Right ventricle myocardium inferior (tissue), 1 donor: ENCODE results near the gene CD58. TPM values are rescaled to one million over a fixed set of nuclear protein-coding genes. Genes with fewer than 3 reads are reported as not detected.
A peak's percentile ranks its signal among the peaks of the same experiment; 100 is the strongest.

ENCODE experiments used
- ATAC-seq: fragments of 200-7000 bp; cut with Tn5 transposase; one replicate; pipeline ENCODE4 v1.9.1; 2020; ENCODE audit warnings: mild to moderate bottlenecking, moderate library complexity
- DNase-seq: peaks from one replicate; pipeline ENCODE4 v3.0.0; 2021; ENCODE audit errors: missing footprints
- intact Hi-C: fragments of 100-400 bp; cut with DNase I; formaldehyde crosslinking; loops from one replicate; pipeline ENCODE4 v1.11.0; 2022
- total RNA-seq: library from RNA; stranded (reverse); fragmentation: NEBNext Ultra II Directional; extraction: Animal tissue kit (Norgen Biotek cat#: 25700); gene quantifications from one replicate; pipeline ENCODE4 v1.2.1, GENCODE V29; 2021
- donor health status: DM: no; HTN: yes; CAD: no; lungs with severe emphysema.

The CD58 gene
- total RNA-seq, 1 donor from 2014 or later, result 30.1 TPM

DNA sequence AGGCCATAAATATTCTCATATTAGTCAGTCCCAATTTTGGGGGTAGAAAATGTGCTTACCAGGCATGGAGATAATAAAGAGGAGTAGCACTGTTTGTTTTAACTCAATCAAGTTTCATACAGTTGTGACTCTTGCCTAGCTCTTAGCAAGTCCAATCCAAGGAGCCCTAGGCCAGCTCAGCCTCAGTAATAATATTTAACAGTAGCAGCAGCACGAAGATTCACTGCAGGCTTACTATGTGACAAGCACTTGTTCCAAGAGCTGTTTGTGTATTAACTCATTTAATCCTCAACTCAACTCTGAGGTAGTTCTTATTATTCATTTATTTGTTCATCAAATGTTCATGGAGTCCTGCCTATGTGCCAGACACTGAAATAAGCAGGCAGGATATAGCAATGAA, 12.3 kb downstream of the CD58 start:
- intact Hi-C loops, result no loop called here
- no peak for ATAC-seq
- DNase-seq, result no peak

DNA sequence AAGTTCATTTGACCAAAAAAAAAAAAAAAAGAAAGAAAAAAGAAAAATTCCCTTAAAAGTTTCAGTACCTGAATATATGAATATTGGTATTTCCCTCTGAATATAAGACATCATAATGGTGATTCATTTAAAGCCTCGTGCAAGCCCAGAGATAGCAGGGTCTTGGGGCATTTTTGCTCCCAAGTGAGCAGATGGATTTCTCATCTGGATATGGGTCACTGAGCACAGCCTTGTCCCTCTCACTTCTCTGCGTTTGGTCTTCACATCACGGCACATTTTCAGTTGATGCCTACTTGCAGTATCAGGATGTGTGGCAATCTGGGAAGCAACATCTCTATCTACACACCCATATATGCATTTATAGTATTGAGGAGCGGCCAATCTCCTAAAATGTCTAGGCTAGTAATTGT, 12.7 kb downstream of the CD58 start:
- no peak for ATAC-seq
- DNase-seq, result no peak
- intact Hi-C loops, result no loop called here

DNA sequence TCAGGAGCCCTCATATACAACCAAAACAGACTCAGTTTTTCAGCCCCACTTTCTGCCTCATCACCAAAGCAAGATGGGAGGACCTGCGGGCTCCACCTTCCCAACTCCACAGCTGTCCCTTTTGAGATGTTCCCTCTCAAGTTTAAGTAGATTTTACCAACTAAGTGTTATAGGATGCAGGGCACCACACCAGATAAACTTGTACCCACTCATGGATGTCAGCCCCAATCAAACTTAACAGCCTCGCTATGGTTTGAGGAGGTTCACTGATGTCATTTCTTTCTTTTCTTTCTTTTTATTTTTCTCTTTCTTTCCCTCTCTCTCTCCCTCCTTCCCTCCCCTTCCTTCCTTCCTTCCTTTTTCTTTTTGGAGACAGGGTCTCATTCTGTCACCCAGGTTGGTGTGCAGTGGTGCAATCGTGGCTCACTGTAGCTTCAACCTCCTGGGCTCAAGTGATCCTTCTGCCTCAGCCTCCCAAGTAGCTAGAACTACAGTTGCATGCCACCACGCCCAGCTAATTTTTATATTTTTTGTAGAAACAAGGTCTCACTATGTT, 13.4 kb downstream of the CD58 start:
- no peak for DNase-seq
- intact Hi-C loops, result no loop called here
- ATAC-seq, result no peak

DNA sequence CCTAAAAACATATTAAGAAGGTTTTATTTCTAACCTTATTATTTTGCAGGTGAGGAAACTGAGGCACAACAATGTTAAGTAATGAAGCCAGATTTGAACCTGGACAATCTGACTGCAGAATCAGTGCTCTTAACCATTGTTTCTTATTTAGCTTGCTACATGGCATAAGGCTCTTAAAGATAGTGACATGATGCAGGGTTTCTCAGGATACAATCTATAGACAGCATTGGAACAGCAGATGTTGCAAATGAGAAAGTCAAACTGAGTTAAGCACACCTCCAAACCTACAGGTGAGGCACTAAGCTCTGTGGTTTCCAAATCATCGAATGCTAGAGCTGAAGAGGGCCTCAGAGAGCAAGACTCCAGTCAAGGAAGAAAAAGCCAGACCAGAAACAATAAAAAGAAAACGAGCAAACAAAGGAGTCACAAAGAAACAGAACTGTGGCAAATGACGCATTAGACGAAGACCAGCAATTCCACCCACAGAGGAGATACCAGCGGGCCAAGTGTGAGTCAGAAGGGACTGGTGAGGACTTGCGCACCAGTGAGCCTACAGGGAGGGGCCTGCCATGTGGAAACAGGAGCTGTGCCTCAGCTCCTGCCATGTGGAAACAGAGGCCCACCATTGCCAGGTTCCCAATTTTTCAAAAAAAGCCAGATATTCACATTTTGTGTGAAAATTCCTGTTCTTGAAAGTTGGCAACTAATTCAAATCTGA, 14.4 kb downstream of the CD58 start:
- ATAC-seq (peak; percentile 79), DNase-seq (no peak)
- intact Hi-C loops, result no loop called here

DNA sequence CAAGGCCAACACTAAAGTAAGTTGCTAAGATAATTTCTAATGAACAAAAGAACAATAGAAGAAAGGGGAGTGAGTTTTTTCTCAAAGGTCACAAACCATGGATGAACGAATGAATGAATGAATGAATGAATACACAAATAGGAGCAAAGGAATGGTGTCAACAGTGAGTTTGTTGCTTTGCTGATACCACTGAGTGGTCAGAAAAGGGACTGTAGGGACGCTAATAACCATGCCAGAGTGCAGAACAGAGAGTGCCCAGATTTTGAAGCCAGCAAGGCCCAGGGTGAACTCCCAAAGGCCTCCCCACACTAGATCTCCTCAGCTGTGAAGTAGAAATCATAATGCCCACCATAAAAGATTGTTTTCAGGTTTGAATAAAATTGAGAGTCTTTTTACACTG, 15.9 kb downstream of the CD58 start:
- peak; percentile 58 for ATAC-seq
- intact Hi-C loops, result no loop called here
- DNase-seq, result no peak

DNA sequence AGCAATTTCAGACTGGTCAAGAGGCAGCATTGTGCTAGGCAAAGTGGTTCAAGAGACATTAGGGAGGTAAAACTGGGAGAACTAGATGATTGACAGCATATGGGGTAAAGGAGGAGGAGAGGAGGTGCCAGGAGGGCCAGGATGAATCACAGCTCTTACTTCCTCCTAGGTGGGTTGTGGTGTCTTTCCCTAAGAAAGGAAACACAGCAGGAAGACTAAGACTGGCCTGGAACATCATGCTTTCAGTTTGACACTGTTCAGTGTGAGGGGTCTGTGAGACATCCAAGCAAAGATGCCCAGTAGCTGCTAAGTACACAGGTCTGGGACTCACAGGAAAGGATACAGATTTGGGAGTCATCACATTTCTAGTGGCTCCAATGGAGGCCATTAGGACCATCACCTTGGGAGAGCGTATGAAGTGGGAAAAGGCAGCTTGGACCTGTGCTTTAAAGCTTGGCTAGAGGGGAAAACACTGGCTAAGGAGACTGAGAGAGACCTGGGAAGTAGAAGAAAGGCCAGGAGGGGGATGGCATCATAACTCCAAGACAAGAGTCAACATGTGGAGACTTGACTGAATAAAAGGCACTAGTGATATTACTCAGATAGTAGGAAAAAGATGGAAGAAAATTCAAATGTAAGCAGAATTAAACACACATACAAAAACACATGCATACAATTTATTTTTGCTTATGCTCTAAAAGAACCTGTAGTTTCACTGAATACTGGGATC, 17.3 kb downstream of the CD58 start:
- ATAC-seq (no peak), DNase-seq (no peak)
- intact Hi-C loops, result no loop called here

DNA sequence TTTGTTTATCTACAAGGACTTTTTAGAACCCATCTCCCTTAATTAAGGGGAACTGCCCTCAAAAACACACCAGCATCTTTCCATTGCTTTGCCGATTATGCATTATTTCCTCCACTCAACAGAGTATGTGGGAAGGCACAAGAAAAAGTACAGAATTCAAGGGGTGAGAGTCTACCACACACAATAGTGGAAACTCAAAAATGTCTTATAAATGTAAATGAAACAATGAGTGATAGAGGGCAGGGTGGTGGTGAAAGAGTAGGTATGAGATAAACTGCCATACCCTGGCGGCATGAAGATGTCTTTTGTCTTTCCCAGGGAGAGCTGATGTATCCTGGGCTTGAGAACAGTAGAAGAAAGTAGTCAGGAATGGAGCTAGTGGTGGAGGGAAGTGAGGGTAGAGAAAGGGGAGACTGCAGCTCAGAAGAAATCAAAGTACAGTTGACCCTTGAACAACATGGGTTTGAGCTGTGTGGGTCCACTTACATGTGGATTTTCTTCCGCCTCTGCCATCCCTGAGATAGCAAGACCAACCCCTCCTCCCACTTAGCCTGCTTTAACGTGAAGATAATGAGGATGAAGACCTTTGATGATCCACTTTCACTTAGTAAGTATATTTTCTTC, 24.4 kb downstream of the CD58 start:
- intact Hi-C loops, result no loop called here
- DNase-seq, result no peak
- no peak for ATAC-seq

DNA sequence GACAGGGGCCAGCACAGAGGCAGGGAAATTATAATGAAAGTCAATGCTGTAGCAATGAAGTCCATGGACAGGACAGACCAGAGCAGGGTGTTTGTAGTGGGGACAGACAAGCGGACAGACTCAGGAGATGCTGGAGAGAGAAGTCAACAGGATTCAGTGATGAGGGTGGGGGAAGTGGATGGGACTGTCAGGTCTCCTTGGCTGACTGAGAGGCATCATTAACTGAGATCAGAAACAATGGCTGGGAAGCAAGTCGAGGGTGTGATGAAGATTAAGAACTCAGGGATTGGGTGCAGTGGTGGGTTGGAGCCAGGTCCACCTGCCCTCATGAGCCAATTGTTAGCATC, 25.5 kb downstream of the CD58 start:
- intact Hi-C loops, result no loop called here
- ATAC-seq, result no peak
- DNase-seq, result no peak

DNA sequence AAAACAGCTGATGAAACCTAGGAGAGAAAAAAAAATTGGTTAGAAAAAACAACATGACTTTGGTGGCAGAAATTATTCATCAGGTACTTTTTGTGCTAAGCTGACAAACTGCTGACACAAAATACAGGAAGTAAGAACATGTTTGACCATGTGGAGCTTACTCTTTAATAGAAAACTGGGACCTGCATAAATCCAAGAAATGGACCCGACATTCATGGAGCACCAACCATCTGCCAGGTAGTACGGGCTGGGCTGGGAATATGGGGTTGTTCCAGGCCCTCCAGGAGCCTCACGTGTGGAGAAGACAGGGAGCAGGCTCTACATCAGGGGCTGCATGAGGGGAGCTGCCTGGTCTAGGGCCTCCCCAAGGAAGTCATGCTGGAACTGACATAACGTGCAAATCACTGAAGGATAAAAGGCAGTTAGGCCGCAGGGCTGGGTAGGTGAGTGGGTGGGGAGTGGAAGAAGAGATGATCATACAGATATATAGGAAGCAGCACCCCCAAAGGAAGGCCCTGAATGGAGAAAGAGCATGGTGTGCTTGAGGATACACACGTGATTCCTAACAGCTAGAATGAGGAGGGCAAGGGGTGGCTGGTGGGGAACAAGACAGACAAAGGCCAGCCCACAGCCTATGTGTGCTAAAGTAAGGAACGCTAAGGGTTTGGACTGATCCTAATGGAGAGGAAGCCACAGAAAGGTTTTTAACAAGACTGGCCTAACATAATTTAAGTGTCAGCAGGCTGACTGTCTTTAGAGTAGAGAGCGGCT, 26.1 kb downstream of the CD58 start:
- intact Hi-C loops, result no loop called here
- ATAC-seq, result no peak
- no peak for DNase-seq

DNA sequence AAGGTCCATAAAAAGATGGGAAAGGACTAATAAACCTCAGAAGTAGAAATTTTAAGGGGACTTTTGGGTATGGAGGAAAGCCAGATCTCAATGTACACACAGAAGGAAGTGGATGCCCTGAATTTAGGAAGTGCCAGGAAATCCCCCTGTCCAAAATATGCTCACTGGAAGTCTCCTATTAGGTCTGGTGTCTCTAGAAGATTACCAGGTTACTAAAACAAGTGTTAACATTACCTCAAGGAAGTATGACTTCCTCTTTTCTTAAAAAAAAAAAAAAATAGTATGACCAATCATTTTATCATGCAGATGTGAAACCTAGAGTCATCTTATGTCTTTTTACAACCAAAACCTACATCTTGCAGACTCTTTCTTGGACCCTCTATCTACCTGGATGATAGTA, 30.7 kb downstream of the CD58 start:
- intact Hi-C loops, result no loop called here
- ATAC-seq (no peak), DNase-seq (no peak)

DNA sequence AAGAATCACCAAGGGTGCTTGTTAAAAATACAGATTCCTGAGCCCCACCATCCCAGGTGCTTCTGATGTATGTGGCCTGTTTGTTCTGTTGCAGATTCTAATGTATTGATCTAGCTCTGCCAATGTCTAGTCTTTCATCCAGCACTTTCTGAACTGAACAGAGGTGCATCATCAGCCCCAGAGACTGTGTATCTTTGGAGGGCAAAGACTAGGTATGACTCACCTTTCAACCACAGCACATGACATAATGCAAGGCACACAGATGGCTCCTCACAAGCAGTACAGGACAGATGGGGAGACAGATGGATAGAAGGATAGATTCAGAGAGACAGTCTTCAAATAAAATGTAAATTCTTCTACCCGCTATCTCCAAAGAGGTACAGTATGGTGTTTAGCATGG, 32.3 kb downstream of the CD58 start:
- no peak for DNase-seq
- ATAC-seq, result no peak
- intact Hi-C loops, result no loop called here

DNA sequence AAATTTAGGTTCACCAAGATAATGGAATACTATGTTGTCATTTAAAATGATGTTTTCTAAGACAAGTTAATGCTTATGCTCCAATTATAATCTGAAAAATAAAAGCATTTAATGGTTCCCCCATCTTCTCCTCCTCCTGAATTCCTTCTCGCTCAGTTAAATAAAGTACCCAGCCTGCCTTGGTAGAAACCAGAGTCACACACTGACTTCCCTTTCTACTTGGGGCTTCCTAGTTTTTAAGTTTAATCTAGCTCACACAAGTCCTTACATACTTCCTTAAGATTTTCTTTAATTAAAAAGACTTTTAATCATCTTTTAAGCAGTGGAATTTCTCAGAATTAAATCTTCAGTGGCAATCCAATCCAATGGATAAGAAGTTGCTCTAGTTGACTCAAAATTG, 32.9 kb downstream of the CD58 start:
- intact Hi-C loops, result no loop called here
- DNase-seq, result no peak
- no peak for ATAC-seq

DNA sequence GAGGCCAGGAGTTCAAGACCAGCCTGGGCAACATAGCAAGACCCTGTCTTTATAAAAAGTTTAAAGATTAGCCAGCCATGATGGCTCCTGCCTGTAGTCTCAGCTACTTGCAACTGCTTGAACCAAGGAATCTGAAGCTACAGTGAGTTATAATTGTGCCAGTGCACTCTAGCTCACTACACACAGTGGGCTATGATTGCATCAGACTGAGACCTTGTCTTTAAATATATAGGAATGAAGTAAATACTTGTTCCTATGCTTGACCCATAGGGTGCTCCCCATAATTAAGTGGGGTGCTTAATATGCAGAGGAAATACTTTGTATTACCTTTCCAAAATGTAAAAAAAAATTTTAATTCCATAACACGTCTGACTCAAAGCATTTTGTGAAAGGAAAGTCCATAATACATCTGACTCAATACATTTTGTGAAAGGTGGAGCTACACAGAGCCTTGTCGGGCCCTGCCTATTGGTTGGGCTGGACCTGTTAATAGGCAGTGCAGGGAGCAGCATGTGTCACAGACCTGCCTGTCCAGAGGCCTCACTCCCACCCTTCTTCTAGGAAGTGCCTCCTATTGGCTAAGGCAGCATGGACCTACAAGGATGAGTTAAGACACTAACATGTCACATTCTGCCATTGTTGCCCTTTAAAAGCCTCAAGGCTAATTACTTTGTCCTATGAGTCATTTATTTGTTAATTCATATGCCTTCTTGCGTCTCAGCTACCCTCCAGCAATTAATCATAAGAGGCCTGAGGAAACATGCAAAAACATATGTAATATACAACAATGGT, 33.6 kb downstream of the CD58 start:
- no peak for ATAC-seq
- intact Hi-C loops, result no loop called here
- no peak for DNase-seq

DNA sequence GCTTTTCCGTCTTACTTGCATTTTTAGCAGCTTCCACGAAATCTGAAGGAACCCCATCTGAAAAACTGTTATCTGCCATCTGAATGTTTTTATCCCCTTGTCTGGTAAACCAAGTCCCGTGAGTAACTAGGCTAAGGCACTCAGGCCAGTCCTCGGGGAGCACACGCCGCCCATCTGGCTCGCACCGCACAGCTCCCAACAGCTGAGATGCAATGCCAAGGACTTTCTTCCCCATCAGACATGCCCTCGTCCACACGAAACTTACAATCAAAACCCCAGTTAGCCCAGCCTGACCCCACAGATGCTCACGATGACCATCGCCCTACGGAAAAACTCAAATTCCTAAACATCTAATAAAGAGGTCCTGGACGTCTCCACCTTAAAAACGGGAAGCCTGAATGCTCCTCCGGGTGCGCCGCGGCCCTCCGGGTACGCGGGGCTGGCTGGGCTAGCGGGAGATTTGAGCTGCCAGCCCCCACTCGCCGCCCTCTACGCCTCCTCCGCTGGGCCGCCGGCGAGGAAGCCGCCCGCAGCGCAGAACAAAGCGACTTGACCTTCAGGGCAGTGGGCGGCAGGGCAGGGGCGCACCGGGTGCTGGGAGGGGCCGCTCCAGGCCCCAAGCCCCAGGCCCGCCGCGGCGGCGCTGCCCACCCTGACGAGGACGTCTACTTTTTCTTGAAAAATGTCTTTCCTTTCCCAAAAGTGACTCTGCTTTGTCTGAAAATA, 36.6 kb downstream of the CD58 start:
- ATAC-seq, result no peak

DNA sequence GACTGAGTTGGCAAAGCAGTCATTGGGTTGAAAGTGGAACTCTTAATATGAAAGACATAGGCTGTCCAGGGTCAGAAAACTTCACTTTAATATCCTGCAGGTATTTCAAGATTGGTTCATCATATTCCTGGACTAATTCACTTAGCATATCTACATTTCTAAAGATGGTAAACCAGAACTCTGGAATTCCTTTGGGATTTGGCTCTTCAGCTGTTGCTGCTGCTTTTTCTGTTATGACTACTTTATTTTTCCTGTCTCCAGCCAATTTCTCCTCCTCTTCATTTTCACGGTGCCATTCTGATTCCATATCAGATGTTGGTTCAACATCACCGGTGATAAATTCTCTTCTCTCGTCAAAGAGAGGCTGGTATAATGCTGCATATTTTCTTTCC, 37.4 kb downstream of the CD58 start:
- no peak for DNase-seq
- no peak for ATAC-seq
- intact Hi-C loops, result no loop called here

More for the DNA sequence above, 36.6 kb downstream of the CD58 start:
- intact Hi-C loops, result no loop called here
- DNase-seq, result no peak

DNA sequence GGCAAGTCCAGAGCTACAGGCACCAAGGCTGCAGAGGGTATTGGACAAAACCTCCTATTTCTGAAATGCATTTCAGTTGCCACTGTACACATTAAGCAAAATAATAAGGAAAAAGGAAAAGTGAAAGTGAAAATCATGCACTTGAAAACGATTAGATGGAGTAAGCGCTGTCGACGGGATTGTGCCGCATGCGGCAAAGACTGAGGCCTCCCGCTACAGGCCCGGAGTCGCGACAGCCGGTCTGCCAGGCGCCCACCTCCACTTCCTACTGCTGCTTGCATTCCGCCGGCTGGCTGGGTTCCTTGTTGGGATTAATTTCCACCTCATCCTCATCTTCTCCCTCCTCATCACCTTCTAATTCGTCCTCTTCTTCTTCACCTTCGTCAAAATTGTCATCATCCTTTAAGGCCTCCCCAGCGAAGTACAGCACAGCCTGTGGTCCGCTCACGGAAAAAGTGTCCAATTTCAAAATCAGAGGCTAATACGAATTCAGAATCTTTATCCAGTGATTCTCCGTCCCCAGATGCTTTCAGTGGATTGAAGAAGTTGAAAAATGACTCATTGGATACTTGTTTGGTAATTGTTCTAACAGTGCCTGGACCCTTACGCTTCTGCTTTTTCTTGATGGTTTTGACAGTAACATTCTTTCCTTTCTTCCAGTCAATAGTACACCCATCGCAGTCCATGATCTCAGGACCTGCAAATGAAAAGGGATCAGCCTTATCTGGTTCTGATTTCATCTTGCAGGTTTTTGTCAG, 38.0 kb downstream of the CD58 start:
- no peak for DNase-seq
- intact Hi-C loops, result no loop called here
- no peak for ATAC-seq

DNA sequence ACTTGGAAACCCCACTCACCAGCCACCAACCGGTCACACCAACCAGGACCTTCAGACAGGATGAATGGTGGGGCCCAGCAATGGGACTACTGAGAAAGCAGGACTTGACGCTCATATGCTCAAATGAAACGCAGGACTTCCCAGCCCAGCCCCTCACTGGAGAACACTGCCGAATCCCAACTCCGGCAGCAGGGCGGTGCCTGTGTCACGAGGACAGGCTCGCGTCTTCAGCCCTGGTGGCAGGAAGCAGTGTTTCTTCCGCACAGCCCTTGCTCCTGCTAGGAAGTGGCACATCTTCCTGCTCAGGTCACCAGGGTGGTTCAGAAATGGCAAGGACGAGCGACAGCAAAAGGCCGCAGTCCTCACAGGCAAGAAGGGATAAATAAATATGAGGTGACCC, 38.9 kb downstream of the CD58 start:
- DNase-seq (no peak), ATAC-seq (no peak)
- intact Hi-C loops, result no loop called here
